NCI-H2029 treated with DMSO at 0.1 percent for 48 hours (cell line): Measurements from ENCODE around the gene SORCS2.

Source experiments
- DNase-seq: peaks from one replicate; lab custom pipeline; 2025; lab: John Stamatoyannopoulos, UW

SORCS2 gene

DNA sequence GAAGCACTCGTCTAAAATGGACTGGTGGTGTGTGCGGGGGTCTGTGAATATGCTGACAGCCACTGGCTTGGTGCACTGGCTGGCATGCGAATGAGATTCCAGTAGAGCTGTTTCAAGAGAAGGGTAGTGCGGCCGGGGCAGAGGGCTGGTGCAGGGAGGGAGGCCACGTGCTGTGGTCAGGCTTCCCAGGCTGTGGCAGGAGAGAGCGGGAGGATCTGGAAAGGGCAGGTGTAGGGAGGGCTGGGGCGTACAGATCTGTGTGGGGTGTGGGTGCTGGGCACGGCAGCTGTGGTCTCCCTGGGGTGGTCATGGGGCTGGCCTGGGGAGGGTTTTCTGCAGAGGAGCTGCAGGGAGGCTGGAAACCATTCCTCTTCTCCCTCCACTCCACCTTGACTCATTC lies 30.2 kb downstream of the SORCS2 start:
- no peak for DNase-seq

- DNase-seq = no peak
Measured at GRCh38 chr4:7223541-7223940, 31.2 kb downstream of the SORCS2 start.

- no peak for DNase-seq
Measured at GRCh38 chr4:7224001-7224400, 31.7 kb downstream of the SORCS2 start.

DNA sequence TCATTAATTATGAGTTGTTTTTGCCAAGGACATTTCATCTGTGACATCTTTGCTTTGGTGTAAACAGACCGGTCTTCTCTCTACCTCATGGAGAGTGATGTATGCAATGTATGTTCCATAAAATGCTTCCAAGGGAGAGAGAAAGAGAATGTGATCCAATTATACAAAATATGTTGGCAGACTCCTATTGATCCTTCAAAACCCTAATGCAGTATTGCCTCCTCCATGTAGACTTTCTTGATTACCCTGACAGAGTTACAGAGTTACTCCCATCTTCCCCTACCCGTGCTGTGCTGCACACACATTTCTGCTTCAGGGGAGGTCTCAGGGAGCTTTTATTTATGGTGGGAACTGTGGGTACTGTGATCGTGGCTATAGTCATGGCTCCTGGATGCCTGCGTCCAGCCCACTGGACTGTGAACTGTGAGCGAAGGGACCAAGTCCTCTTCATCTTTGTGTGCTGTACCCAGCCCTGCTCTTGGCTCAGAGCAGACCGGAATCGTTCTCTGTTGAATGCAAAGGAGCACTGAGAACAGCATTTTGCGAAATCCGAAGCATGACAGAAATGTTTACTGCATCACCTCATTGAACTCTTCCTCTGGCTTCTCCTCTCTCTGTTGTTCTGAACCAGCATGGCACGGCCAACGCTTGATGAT lies 32.7 kb downstream of the SORCS2 start:
- DNase-seq = no peak

- no peak for DNase-seq
Measured at GRCh38 chr4:7226439-7226838, 34.1 kb downstream of the SORCS2 start.

- DNase-seq = no peak
Measured at GRCh38 chr4:7227008-7227407, 34.7 kb downstream of the SORCS2 start.

GRCh38 chr4:7228734-7229133 lies 36.4 kb downstream of the SORCS2 start:
- DNase-seq = no peak

- DNase-seq = no peak
Measured at GRCh38 chr4:7232061-7232650, 39.8 kb downstream of the SORCS2 start.

DNA sequence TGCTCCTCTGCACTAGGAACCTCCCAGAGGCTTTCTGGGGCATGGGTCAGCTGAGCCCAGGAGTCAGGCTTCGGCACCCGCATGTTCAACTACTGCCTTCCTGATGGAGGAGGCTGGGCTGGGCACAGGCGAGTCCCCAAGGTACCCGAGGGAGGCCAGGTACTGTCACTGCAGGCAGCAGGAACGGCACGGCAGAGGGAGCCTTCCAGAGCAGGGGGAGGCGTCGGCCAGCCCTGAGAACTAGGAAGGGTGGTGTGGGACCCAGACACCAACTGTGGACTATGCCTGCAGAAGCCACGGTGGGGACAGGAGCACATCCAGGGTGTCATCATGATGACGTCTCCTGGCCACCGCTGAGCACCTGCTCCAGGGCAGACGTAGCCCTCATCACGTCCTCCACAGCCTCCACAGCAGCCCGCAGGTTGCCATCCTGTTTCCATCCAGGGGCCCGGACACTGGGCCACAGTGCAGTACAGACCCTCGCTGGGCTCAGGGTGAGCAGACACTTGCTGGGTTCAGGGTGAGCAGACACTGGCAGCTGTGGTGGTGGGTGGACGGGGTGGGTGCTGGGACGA lies 40.8 kb downstream of the SORCS2 start:
- no peak for DNase-seq

DNA sequence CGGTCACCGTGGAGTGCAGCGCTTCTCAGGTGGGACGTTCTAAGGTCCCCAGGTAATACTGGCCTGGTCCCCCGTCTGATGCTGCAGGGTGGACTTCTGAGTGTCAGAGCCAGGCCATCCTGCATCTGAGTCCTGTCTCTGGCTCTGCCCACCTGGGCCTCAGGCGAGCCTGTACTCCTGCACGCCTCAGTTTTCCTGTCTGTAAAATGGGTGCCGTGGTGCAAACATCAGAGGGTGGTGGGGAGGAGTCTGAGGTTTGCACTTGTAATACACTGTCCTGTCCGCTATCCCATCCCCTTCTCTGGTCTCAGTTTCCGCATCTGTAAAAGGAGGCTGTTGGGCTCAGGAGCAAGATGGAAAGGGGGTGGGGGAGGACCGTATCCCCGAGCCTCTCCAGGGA lies 41.3 kb downstream of the SORCS2 start:
- DNase-seq = no peak

DNA sequence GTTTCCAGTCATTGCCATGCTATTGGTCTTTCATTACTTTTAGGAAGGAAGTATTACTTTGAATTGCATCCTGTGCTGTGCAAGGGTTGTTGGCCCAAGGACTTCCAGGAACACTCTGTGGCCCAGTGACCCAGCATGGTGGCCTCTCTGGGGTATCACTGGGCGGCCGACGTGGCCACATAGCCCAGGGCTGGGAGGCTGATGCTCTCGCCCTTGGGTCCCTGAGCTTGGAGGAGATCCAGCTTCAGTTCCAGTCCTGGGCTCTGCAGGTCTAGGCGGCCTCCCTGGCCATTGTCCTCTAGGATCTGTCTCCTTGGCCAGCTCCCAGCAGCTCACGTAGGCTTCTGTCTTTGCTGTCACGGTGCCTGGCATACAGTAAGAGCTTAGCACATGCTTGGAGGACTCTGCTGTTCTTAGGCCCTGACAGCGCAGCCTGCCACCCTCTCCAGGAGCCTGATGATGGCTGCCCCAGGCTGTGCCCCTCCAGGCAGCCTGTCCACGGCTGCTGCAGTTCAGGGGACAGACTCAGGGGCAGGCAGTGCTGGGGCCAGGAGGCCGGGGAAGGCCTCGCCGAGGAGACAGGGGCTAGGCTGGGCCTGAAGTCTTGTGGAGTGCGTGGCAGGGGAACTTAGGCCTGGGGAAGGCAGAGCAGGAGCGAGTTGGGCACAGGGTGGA lies 42.2 kb downstream of the SORCS2 start:
- no peak for DNase-seq

DNA sequence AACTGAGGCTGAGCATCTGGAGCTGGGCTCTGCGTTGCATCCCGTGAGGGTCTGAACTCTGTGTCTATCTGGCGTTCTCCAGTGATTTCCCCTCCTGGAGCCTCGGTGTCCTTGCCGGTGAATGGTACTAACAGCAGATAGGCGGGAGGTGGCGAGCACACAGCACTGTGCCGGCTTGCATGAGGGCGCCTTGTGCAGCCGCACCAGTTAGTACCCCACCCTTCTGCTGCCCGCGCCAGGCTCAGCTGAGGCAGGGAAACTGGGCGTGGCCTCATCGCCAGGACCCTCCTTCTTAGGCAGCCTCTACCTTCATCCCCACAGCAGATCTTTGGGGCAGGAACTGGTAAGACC lies 42.7 kb downstream of the SORCS2 start:
- no peak for DNase-seq

- no peak for DNase-seq
Measured at GRCh38 chr4:7236847-7237246, 44.5 kb downstream of the SORCS2 start.

GRCh38 chr4:7237873-7238272 lies 45.5 kb downstream of the SORCS2 start:
- DNase-seq = no peak

GRCh38 chr4:7238300-7238960 lies 46.1 kb downstream of the SORCS2 start:
- no peak for DNase-seq

DNA sequence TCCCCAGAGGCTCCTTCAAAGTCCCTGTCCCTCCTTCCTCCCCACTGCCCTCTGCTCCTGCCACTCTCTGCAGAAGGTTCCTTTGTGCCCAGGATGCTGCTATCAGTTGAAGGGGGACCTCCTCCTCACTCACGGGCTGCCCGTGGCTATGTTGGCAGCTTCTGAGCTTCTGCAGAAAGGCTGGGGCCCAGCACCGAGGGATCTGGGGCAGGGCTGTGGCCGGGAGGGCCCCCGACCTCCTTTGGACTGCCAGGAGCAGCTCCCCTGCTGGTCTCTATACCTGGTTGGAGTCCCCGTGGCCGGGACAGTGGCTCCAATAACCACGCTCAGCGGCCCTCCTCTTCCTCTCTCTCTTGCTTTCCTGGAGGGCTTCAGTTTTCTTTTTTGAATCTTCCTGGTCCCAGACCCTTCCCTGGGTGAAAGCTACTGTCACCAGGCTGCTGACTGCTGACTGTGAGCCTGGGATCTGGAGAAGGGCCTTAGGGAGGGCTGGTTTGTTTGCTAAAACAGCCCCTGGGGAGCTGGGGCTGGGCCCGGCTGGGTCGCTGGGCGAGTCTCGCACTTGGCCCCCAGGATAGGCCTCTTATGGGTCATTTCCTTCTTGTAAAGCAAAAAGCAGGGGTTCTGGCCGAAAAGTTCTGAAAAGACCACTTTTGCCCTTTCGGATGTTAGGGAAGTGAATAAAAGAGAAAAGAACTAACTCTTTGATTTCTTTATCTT lies 46.9 kb downstream of the SORCS2 start:
- DNase-seq = no peak

- no peak for DNase-seq
Measured at GRCh38 chr4:7239844-7240243, 47.5 kb downstream of the SORCS2 start.

DNA sequence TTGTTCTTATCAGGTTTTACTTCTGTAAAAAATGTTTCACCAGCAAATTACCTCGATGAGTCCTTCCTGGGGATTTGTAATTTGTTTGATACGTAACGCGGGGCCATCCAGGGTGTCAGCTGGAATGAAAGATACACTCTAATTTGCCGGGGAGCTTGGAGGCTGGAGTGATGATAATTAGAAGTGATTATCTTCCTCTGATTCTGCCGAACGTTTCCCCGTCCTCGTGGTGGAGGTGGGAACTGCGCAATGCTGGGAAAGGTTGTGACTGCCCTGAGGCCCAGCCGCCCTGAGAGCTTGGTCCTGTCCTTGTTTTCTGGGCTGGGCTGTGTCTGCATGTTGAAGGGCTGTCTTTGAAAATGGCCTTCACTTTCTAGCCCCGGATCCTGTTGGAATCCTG lies 48.0 kb downstream of the SORCS2 start:
- DNase-seq = no peak

DNA sequence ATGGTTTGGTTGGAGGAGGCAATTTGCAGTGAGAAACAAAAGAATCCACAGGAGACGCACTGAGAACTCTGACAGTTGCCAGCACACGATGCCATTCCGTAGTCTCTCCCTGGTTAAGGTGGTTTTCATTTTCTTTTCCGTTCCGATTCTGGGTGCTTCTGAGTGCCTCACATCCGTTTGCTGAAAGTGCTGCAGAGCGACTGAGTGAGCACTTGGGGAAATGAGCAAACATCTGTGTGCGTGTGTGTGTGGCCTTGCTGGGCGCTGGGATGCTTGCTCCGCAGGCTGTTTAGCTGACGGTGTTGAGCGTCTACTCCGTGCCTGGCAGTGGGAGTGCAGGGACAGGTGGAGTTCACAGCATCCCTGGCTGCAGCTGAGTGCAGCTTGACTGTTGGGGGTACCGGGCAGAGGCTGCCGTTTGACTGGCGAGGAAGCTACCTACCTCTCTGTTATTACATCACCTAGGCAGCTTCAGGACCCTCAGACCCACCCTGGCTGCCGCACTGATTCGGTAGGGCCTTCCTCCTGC lies 49.3 kb downstream of the SORCS2 start:
- DNase-seq = no peak

DNA sequence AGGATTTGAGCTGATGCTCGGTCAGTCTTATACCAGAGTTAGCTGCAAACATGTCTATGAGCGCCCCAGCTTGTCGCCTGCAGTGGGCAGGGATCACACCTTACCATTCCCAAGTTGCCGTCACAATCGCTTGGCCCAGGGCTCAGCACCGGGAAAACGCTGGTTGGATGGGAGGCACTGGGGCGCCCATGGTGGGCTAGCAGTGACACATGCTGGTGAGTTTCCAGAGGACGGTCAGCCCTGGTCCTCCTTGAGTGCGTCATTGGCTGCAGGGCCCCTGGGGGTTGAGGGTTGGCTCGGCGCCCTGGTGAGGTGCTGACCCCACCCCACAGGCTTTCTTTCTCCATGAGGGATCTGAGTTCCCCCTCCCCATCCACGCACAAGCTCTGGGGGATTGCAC lies 50.4 kb downstream of the SORCS2 start:
- DNase-seq = no peak

DNA sequence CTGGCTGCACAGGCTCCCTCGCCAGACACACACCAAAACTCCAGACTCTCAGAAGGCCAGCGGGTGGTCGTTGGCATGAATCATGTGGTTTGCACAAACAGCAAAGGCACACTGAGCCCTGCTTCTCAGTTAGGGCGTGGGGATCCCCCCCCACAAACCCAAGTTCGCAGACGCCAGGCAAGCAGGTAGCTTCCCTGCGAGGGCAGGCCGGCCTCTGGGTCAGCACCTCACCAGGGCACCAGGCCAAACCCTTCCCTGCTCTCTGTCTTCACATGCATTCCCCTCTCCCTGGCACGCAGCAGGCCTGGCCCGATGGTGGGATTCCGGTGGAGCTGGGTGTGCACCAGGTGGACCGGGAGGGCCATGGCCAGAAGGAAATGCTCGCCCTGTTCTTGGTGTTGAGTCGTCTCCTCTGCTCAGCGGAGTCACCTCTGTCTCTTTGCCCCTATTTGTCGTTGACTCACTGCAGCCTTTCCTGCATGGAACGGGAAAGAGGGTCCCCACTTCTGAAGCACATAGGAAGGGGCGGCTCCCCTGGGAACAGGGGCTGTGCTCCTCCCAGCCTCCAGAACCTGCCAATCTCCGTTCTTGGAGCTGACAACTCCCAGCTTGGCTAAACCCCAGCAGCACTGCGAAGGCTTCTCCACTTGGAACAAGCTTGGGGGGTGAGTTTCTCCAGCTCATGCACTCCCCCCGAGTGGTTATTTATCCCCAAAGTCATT lies 51.4 kb downstream of the SORCS2 start:
- DNase-seq = no peak
